Loucy (cell line): ENCODE results near the gene CHPF.

ENCODE experiments used
- H2AFZ ChIP-seq: fragments of 200-600 bp; sonication (generic); 2 replicates; pipeline ENCODE4 v1.6.0; 2016; ENCODE audit warnings: antibody characterized with exemption, mild to moderate bottlenecking, low read length, moderate library complexity
- H3F3A ChIP-seq: fragments of 200-600 bp; 2 replicates; pipeline ENCODE4 v1.6.0; 2016; ENCODE audit warnings: antibody characterized with exemption, low read depth, mild to moderate bottlenecking
- H3K27me3 ChIP-seq: fragments of 200-600 bp; sonication (generic); 2 replicates; pipeline ENCODE4 v1.6.1; 2014; ENCODE audit warnings: low read length, mild to moderate bottlenecking; ENCODE audit not compliant: insufficient read depth, poor library complexity, severe bottlenecking
- H3K36me3 ChIP-seq: fragments of 200-600 bp; sonication (generic); 2 replicates; pipeline ENCODE4 v1.6.1; 2016; ENCODE audit warnings: low read length; ENCODE audit not compliant: insufficient read depth
- H3K4me1 ChIP-seq: fragments of 200-600 bp; sonication (generic); 2 replicates; pipeline ENCODE4 v1.5.1; 2014; ENCODE audit warnings: low read length, mild to moderate bottlenecking; ENCODE audit not compliant: insufficient read depth, poor library complexity, severe bottlenecking
- H3K4me2 ChIP-seq: fragments of 200-600 bp; sonication (generic); 2 replicates; pipeline ENCODE4 v1.6.0; 2014; ENCODE audit warnings: antibody characterized with exemption, low read length, low read depth, mild to moderate bottlenecking; ENCODE audit not compliant: poor library complexity, severe bottlenecking
- H3K4me3 ChIP-seq: fragments of 200-600 bp; sonication (generic); 2 replicates; pipeline ENCODE4 v1.5.1; 2014; ENCODE audit warnings: low read length, mild to moderate bottlenecking, mixed read lengths; ENCODE audit not compliant: poor library complexity, severe bottlenecking
- H3K79me2 ChIP-seq: fragments of 200-600 bp; sonication (generic); 2 replicates; pipeline ENCODE4 v1.6.1; 2014; ENCODE audit warnings: low read length; ENCODE audit not compliant: insufficient read depth
- H3K9ac ChIP-seq: fragments of 200-600 bp; sonication (generic); 2 replicates; pipeline ENCODE4 v1.6.0; 2014; ENCODE audit warnings: mild to moderate bottlenecking, low read depth, low read length, moderate library complexity; ENCODE audit not compliant: poor library complexity, severe bottlenecking
- H3K9me2 ChIP-seq: fragments of 200-600 bp; sonication (generic); replicated peaks from 2 replicates; pipeline ENCODE4 v1.6.1; 2016; ENCODE audit warnings: low read depth, low read length, mixed read lengths
- H3K9me3 ChIP-seq: fragments of 200-600 bp; sonication (generic); 2 replicates; pipeline ENCODE4 v1.6.1; 2014; ENCODE audit warnings: mild to moderate bottlenecking, antibody characterized with exemption, low read length, low read depth; ENCODE audit not compliant: insufficient read depth
- H4K20me1 ChIP-seq: fragments of 200-600 bp; sonication (generic); 2 replicates; pipeline ENCODE4 v1.6.0; 2014; ENCODE audit warnings: antibody characterized with exemption, low read length, mild to moderate bottlenecking; ENCODE audit not compliant: insufficient read depth, poor library complexity, severe bottlenecking
- CTCF ChIP-seq: fragments of 200-600 bp; sonication (generic); conservative IDR thresholded peaks from 2 replicates; pipeline ENCODE4 v1.5.1; 2014; ENCODE audit warnings: mild to moderate bottlenecking, antibody characterized with exemption, low read length
- EZH2phosphoT487 ChIP-seq: fragments of 200-600 bp; IDR thresholded peaks from 2 replicates; pipeline ENCODE4 v1.6.1; 2018; ENCODE audit warnings: antibody characterized with exemption, mild to moderate bottlenecking, moderate library complexity, borderline replicate concordance

CHPF gene

GRCh38 chr2:219525533-219526232, 17.9 kb downstream of the CHPF start:
- Histone ChIP-seq H3K9ac (no peak overlapping the region), H3K27me3 (no peaks in the 10 kb centered on the region), H3K4me1 (peaks cover 8% of the 10 kb centered on the region)

DNA sequence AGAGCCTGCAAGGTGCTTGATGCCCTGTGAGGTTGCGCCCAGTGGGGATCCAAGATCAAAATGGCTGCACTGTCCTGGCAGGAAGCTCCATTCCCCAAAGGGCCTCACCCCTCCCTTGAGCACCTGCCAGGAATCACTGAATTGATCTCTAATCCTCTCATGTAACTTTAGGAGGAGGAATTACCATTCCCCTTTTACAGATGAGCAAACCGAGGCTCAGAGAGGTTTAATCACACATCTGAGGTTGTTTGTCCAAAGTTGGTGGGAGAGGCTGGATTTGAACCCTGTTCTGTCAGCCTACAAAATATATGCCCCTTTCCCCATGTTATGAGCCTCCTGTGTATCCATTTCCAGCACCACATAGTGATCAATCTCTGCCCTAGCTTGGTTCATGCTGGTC, 18.8 kb downstream of the CHPF start:
- no peaks in the 10 kb centered on the region for H3K9me3 ChIP-seq
- no peaks in the 10 kb centered on the region for H3K9me2 ChIP-seq
- H3K4me3 ChIP-seq: no peak overlapping the region
- H3K27me3 ChIP-seq: no peaks in the 10 kb centered on the region
- no peaks in the 10 kb centered on the region for H3F3A ChIP-seq
- no peak overlapping the region for H2AFZ ChIP-seq
- H3K79me2 ChIP-seq: no peaks in the 10 kb centered on the region
- no peaks in the 10 kb centered on the region for H3K36me3 ChIP-seq
- no peaks in the 10 kb centered on the region for H4K20me1 ChIP-seq
- peaks cover 11% of the 10 kb centered on the region for H3K4me1 ChIP-seq
- H3K4me2 ChIP-seq: no peak overlapping the region
- H3K9ac ChIP-seq: no peak overlapping the region
- TF ChIP-seq CTCF (no peak), EZH2phosphoT487 (no peak)

More at GRCh38 chr2:219525533-219526232, 17.9 kb downstream of the CHPF start:
- TF ChIP-seq CTCF: no peak
- no peak for TF ChIP-seq EZH2phosphoT487
- Histone ChIP-seq H3K4me2 (no peak overlapping the region), H3K36me3 (no peaks in the 10 kb centered on the region), H3K79me2 (no peaks in the 10 kb centered on the region), H4K20me1 (no peaks in the 10 kb centered on the region), H3K9me2 (no peaks in the 10 kb centered on the region), H3K9me3 (no peaks in the 10 kb centered on the region), H2AFZ (no peak overlapping the region), H3K4me3 (no peak overlapping the region), H3F3A (no peaks in the 10 kb centered on the region)

DNA sequence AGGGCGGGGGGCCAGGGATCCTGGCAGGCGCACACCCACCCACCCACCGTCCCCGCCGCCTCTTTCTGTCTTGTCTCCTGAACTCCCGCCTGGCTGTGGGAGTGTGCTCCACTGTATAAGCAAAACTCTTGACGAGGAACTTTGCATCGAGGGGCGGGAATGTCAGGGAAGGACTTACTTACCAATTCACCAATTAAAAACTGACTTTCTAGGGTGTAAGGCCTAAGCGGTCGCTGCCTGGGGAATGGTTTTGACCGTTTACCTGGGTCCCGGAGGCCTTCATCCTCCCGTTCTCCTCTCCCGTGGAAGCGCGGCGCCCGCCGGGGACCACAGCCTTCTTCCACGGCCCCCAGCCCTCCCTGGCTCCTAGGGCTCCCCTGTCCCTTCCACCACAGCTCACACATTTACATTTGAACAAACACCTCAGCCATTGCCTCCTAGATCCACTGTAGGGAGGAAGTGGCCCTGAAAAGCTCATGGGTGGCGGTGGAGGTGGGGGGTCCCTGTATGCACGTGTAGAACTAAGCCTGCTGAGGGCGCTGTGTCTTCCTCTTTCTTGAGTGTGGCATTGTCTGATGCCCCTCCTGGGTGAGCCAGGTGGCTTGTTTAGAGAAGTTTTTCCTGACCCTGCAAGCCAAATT, 20.5 kb downstream of the CHPF start:
- Histone ChIP-seq H3K27me3 (no peaks in the 10 kb centered on the region), H3K4me3 (no peak overlapping the region), H3K9ac (no peak overlapping the region), H3K79me2 (no peaks in the 10 kb centered on the region), H4K20me1 (no peaks in the 10 kb centered on the region), H3K4me2 (no peak overlapping the region), H2AFZ (no peak overlapping the region), H3F3A (no peaks in the 10 kb centered on the region), H3K9me3 (no peaks in the 10 kb centered on the region), H3K4me1 (peaks cover 11% of the 10 kb centered on the region), H3K36me3 (no peaks in the 10 kb centered on the region), H3K9me2 (no peaks in the 10 kb centered on the region)
- TF ChIP-seq EZH2phosphoT487: no peak
- peak; percentile 35 for TF ChIP-seq CTCF
